GM10266 (cell line): ENCODE data around the gene RBFOX2.

ENCODE experiments used
- DNase-seq: peaks from one replicate; pipeline ENCODE4 v3.0.0; 2012; ENCODE audit errors: extremely low spot score
- CTCF ChIP-seq: IDR thresholded peaks from 2 replicates; pipeline ENCODE4 v1.5.1; 2012; ENCODE audit warnings: mild to moderate bottlenecking, low read depth; ENCODE audit not compliant: control insufficient read depth, insufficient read depth; ENCODE audit errors: missing control alignments

The RBFOX2 gene

DNA sequence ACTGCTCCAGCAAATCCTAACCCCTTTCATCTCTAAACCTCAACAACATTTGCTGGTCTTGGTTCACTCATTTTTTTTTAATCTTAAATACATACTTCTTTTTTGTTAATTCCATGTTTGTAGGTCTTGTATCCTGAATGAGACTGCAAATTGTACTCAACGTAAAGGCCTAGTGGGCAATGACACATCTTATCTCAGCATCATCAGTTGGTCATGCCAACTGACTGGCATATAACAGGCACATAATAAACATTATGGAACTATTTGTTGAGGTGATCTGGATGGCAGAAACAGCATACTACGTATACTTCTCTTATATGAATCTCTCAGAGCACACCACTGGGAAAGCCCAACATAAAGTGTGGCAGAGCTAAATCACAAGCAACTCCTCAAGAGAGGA lies 116.7 kb downstream of the RBFOX2 start:
- no peak for TF ChIP-seq CTCF
- no peak for DNase-seq

GRCh38 chr22:35910926-35911325 lies 117.7 kb downstream of the RBFOX2 start:
- TF ChIP-seq CTCF = no peak
- DNase-seq = no peak

GRCh38 chr22:35910003-35910769 lies 118.4 kb downstream of the RBFOX2 start:
- TF ChIP-seq CTCF = no peak
- no peak for DNase-seq

- TF ChIP-seq CTCF = no peak
- DNase-seq = no peak
Measured at GRCh38 chr22:35905894-35906293, 122.7 kb downstream of the RBFOX2 start.

DNA sequence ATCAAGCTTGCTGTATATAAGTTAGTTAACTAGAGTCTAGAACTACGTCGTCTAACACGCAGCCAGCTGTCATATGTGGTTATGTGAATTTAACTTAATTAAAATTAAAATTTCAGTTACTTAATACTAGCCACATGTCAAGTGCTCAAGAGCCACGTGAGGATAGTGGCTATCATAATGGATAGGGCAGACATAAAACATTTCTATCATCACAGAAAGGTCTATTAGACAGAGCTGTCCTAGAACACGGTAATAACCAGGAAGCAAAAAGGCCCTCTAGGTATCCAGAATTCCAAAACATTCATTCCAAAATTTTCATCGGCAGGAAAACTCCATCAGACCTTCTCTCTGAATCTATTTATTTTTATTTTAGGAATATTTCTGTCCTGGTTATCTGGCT lies 123.9 kb downstream of the RBFOX2 start:
- DNase-seq = no peak
- no peak for TF ChIP-seq CTCF

DNA sequence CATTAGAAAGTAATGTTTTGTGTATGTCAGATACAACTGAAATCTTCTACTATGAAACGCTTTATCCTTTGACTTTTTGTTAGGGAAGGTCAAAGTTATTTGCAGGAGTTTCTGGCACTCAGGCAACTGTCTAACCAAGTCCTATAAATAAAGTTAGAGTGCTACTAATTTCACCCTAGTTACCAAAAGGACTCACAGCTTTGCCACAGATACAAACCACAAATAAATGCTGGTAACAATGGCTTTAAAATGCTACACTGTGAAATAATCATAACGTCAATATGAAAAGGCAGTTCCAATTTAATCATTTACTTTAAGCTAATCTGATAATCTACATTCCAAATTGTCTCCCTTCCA lies 124.3 kb downstream of the RBFOX2 start:
- TF ChIP-seq CTCF = no peak
- DNase-seq = no peak

GRCh38 chr22:35903571-35904335 lies 124.9 kb downstream of the RBFOX2 start:
- TF ChIP-seq CTCF = no peak
- no peak for DNase-seq
